GM19467 (cell line): ENCODE data around the gene KCNH5.

Experiments
- ATAC-seq: cut with Tn5 transposase; IDR thresholded peaks from one replicate; pipeline ENCODE4 v1.9.1; 2021; ENCODE audit warnings: mild to moderate bottlenecking, moderate library complexity; ENCODE audit not compliant: unreplicated experiment

KCNH5 gene

DNA sequence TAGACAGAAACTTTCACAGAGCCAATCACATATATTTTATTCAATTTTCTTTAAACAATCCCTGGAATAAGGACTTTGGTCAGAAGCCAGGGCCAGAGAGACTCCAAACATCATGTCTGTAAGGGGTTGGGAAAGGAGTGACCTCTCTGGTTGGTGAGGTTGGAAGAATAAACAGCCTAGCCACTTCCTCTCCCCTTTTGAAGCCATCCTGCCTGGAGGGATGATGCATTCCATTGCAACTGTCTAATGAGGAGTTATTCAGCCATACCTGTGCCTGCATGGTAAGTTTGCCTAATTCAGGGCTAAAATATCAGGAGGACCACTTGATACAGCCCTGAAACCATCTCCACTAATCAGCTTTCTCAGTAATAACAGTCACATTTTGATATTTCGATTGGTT, 299.8 kb downstream of the KCNH5 start:
- ATAC-seq = no peak

DNA sequence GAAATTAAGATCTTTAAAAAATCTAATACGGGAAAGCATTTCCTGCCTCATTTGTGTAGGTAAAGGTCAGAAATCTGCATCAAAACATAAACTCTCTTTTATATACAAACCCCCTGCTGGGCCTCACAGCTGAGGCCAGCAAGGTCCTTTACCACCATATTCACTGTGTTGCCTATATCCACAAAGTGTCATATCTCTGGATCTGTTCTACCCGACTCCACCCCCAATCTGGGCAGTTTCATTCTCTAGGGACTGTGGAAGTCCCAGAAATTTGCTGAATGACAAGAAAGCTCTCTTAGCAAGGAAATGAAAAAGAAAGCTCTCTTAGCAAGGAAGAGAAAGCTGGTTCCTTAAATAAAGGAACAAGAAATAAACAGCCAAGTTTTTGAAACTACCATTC, 301.7 kb downstream of the KCNH5 start:
- ATAC-seq = no peak

- ATAC-seq = no peak
Observed at GRCh38 chr14:62743118-62743517, 302.1 kb downstream of the KCNH5 start.

DNA sequence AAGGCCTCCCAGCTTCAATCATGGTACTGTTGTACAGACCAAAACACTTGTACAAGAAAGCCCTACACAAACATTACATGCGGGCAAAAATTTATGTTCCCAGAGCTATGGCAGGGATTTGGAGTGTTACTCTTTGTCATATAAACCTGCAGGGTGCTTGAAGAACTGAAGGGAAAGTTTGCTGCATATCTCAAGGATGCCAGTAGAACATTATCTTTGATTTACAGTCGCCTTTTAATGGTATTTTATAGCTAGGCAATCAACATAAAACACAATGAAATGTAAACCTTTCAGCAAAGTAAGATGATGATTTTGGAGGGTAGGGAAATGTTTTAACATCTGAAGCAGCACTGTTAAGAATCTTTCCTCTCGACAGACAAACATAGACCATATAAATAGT, 305.6 kb downstream of the KCNH5 start:
- ATAC-seq = no peak

DNA sequence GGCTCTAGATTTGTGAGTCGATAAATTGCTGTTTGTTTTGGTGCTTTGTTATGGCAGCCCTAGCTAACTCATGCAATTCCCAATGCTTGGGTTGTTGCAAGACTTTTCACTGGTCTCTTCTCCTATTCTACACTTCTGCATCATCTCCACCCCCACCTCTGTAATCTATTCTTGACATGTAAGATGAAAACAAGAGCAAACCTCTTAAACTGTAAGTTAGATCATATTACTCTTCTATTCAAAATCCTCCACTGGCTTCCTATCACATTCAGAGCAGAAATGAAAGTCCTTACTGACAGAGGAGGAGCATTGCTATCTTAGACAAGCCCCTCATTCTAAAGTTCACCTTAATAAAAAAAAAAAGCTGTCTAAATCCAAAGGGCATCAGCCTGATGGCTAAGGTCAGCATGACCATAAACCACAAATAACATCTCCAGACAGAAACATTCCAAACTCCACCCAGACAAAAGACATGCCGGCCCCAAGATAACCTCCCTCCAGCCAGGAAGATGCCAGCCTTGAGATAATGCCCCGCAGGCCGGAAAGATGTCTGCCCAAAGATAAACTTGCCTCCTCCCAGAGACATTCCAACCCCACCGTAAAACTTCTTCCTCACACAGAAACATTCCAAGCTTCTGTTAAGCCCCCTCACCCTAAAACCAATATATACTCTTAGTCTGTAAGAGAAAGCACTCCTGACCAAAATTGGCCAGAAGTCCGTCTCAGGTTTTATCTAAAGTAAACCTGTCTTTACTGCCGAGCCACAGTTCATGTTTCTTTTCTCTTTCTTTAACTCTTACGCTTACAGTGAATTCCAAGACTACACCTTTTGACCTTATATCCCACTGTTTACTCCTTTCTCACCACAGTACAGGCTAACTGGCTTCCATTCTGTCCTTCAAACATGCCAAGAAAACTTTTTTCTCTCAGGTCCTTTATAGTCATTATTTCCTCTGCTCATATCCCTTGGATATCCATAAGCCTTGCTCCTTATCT, 308.9 kb downstream of the KCNH5 start:
- ATAC-seq = no peak

GRCh38 chr14:62734831-62735230, 310.4 kb downstream of the KCNH5 start:
- ATAC-seq = no peak

DNA sequence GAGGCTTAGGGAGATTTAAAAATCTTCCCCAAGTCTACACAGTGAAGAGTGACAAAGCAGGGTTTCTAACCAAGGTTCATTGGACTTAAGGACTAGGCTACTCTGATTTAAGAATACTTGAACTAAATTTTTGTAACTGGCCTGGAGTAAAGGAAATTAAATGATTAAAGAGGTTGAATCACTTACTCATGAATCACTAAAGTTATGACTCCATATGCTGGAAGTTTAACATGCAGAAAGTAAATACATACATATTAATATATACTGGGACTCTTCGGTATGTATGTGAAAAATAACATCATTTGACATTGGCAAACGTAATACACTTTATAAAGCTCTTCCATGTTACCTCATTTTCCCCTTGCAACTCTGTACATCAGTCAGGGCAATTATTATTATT, 322.9 kb downstream of the KCNH5 start:
- no peak for ATAC-seq

- ATAC-seq = no peak
Observed at GRCh38 chr14:62718629-62719028, 326.6 kb downstream of the KCNH5 start.

- no peak for ATAC-seq
Observed at GRCh38 chr14:62711351-62712023, 333.8 kb downstream of the KCNH5 start.

GRCh38 chr14:62710811-62711210, 334.4 kb downstream of the KCNH5 start:
- ATAC-seq = no peak

- no peak for ATAC-seq
Observed at GRCh38 chr14:62709773-62710172, 335.5 kb downstream of the KCNH5 start.

DNA sequence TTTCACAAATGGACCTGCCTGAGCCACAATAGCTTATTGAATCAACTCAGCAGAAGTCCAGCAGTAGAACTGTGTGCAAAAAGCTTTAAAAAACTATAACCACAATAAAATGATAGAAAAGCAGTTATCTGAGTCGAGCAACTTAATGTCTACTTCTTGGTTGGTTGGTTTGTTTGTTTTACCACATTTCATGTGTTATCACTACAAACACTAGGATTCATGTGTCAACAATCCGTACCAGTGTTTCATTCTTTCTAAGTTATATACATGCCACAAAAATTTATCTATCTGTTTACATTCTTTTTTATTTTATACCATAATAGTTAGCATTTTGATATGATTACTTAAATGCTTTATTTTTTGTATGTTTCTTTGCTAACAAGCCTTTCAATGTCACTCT, 339.0 kb downstream of the KCNH5 start:
- ATAC-seq = no peak

- ATAC-seq = no peak
Observed at GRCh38 chr14:62697461-62697860, 347.8 kb downstream of the KCNH5 start.

DNA sequence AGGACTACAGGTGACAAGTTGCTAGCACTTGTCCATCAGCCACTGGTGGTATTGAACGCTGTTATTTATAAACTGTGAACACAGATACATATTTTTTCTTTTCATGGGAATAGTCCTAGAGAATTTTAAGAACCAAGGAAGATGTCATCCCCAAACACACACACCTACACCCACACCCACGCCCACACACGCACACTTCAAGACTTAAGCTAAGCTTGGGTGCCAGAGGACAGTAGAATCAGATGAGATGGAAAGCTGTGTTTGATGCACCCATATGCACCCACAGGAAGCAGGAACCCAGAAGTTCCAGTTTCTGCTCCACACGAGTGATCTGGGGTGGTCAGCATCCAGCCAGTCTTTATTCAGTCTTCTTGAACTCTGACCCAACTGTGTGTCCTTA, 348.3 kb downstream of the KCNH5 start:
- ATAC-seq = no peak

DNA sequence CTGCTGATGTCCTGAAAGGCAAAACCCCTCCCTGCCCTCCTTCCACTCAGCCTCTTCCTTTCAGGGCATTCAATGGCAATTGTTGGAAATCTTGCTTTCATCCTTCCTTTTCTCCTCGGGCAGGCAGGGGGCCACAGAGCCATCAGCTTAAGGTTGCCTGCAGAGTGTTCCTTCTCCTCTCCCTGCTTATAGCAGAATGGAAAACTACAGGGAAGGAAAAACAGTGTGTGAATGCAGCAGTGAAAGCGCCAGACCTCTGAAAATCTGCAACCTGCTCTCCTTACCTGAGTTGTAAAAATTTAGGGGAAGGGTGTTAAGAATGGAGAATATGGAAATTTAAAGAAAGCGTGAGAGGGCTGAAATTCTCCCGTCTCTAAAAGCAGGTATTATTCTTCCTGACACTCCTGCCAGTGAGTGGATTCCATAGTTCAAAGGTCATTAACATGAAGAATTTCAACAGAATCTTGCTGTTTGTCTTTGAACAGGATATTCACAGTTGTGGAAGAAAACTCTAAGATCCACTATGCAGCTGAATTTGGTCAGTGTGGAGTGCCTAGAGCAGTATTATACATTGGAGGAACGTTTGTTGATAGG, 348.8 kb downstream of the KCNH5 start:
- ATAC-seq = no peak

- no peak for ATAC-seq
Observed at GRCh38 chr14:62694075-62694474, 351.2 kb downstream of the KCNH5 start.

GRCh38 chr14:62692490-62693106, 352.7 kb downstream of the KCNH5 start:
- ATAC-seq = no peak

DNA sequence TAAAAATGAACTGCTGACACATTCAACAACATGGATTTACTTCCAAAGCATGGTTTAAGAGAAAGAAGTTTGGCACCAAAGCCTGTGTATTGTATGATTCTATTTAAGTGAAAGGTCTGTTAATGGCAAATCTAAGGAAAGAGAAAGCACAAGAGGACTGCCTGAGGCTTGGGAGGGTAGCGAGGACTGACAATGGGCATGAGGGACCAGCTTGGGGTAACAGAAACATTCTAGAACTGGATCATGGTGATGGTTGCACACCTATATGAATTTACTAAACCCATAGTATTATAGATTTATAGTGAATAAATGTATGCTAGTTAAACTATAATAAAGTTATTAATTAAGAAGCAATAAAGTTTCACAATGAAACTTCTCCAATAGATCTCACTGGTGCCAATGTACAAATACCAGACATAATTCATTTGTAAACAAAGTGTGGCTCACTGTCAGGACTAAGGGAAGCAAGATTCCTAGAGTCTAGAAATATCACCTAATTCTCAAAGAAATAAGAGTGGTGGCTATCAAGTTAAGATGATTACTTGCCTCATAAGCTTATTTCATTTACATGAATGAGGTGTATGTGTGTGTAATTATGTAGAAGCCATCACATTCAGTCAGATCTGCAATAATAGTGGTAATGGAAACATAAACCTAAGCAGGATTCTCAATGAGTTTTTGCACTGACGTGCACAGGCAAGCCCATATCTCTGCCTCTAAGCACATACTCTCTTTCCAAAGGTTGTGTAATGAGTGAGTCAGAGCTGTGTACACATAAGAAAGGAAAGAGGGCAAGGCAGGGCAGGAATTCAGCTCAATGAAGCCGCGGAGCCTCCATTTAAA, 353.4 kb downstream of the KCNH5 start:
- ATAC-seq = no peak

- ATAC-seq = no peak
Observed at GRCh38 chr14:62689733-62690132, 355.5 kb downstream of the KCNH5 start.

GRCh38 chr14:62687818-62688217, 357.4 kb downstream of the KCNH5 start:
- ATAC-seq = no peak
